MM.1S (cell line): ENCODE measurements around the gene STX10.
A peak's percentile ranks its signal among the peaks of the same experiment; 100 is the strongest.

Experiments used
- DNase-seq: peaks from one replicate; pipeline ENCODE4 v3.0.0-alpha.2; 2015
- H2AFZ ChIP-seq: fragments of 300-600 bp; sonication (generic); 2 replicates; pipeline ENCODE4 v1.6.0; 2016; ENCODE audit warnings: antibody characterized with exemption, low read length
- H3F3A ChIP-seq: fragments of 300-600 bp; sonication (generic); 2 replicates; pipeline ENCODE4 v1.6.1; 2016; ENCODE audit warnings: mild to moderate bottlenecking, antibody characterized with exemption, low read length, moderate library complexity, mixed read lengths; ENCODE audit not compliant: insufficient read depth
- H3K27ac ChIP-seq: fragments of 300-600 bp; sonication (generic); 2 replicates; pipeline ENCODE4 v1.5.1; 2016; ENCODE audit warnings: mild to moderate bottlenecking, low read length
- H3K27me3 ChIP-seq: fragments of 300-600 bp; sonication (generic); replicated peaks from 2 replicates; pipeline ENCODE4 v1.6.0; 2016; ENCODE audit warnings: low read length; ENCODE audit not compliant: insufficient read depth
- H3K36me3 ChIP-seq: fragments of 300-600 bp; sonication (generic); replicated peaks from 2 replicates; pipeline ENCODE4 v1.6.1; 2016; ENCODE audit warnings: mild to moderate bottlenecking, low read length, mixed read lengths; ENCODE audit not compliant: insufficient read depth
- H3K4me1 ChIP-seq: fragments of 300-600 bp; sonication (generic); 2 replicates; pipeline ENCODE4 v1.6.1; 2016; ENCODE audit warnings: low read length, mixed read lengths
- H3K4me2 ChIP-seq: fragments of 300-600 bp; sonication (generic); 2 replicates; pipeline ENCODE4 v1.6.0; 2016; ENCODE audit warnings: low read depth, low read length
- H3K4me3 ChIP-seq: fragments of 300-600 bp; sonication (generic); 2 replicates; pipeline ENCODE4 v1.5.1; 2016; ENCODE audit warnings: low read length, mixed read lengths
- H3K79me2 ChIP-seq: fragments of 300-600 bp; sonication (generic); 2 replicates; pipeline ENCODE4 v1.6.1; 2016; ENCODE audit warnings: mixed run types, low read length, mixed read lengths
- H3K9ac ChIP-seq: fragments of 300-600 bp; sonication (generic); 2 replicates; pipeline ENCODE4 v1.6.1; 2016; ENCODE audit warnings: low read length, mixed read lengths
- H3K9me2 ChIP-seq: fragments of 300-600 bp; sonication (generic); replicated peaks from 2 replicates; pipeline ENCODE4 v1.6.1; 2016; ENCODE audit warnings: mild to moderate bottlenecking, low read length, mixed read lengths; ENCODE audit not compliant: insufficient read depth
- H3K9me3 ChIP-seq: fragments of 300-600 bp; sonication (generic); replicated peaks from 2 replicates; pipeline ENCODE4 v1.6.1; 2016; ENCODE audit warnings: mild to moderate bottlenecking, low read length, mixed read lengths; ENCODE audit not compliant: insufficient read depth
- H4K20me1 ChIP-seq: fragments of 300-600 bp; sonication (generic); 2 replicates; pipeline ENCODE4 v1.6.1; 2016; ENCODE audit warnings: mild to moderate bottlenecking, low read length, moderate library complexity, mixed read lengths; ENCODE audit not compliant: insufficient read depth
- EZH2 ChIP-seq: fragments of 300-600 bp; sonication (generic); optimal IDR thresholded peaks from 2 replicates; pipeline ENCODE3; 2017; ENCODE audit warnings: low read depth, mild to moderate bottlenecking, antibody characterized with exemption, low read length, mixed read lengths
- EZH2phosphoT487 ChIP-seq: fragments of 300-600 bp; sonication (generic); IDR thresholded peaks from 2 replicates; pipeline ENCODE4 v1.6.1; 2018; ENCODE audit warnings: antibody characterized with exemption, low read length
- TF ChIP-seq, protein P1 (sequence below): fragments of 300-600 bp; sonication (generic); IDR thresholded peaks from 2 replicates; pipeline ENCODE4 v1.5.1; 2016; ENCODE audit warnings: antibody characterized with exemption, low read length, mixed read lengths

STX10 gene, protein sequence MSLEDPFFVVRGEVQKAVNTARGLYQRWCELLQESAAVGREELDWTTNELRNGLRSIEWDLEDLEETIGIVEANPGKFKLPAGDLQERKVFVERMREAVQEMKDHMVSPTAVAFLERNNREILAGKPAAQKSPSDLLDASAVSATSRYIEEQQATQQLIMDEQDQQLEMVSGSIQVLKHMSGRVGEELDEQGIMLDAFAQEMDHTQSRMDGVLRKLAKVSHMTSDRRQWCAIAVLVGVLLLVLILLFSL

DNA sequence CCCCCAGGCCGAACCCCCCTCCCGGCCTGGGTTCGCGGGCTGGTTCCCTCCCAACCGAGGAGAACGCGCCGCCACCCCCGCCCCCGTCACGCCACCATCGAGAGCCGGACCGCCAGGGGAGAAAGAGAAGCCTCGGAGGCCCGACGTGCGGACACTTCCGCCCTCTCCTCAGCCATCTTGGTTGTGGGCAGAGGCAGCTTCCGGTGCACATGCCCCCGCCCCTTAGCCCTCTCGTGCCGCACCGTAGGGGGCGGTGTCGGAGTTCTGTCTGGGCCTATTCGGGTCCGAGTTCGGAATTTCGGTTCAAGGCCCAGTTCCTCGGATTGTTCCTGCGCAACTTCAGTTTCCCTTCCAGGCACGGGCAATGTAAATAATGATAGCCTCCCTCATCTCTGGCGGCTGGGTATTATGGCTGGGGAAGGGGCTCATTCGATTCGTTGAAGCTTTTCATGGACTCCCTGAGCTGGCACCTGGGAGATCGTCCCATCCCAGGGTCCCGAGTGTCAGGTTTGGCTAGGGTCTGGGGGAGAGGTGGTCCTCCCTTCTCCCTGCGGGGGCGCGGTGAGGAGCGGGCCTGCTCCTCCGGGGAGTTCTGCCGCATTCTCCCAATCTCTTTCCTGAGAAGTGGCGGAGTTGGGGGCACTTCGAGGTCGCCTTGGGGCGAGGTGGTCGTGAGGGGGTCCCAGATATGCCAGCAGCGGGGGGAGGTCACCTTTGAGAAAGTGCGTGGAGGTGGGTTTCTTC, at the start of gene STX10, which contains the start of gene IER2:
Gene STX10, minus strand, starts transcription at position 189 of the 744 bp plus-strand sequence. CDS start 202 bp downstream, outside the sequence.
Gene IER2, plus strand, starts transcription at position 225 of the 744 bp plus-strand sequence. CDS start 2,776 bp downstream, outside the sequence.
- peak within 1 kb of the TSS; percentile 22; the same call in 1 of the 2 replicates for H3K27ac ChIP-seq
- TF ChIP-seq EZH2: no peak
- TF ChIP-seq, protein P1, sequence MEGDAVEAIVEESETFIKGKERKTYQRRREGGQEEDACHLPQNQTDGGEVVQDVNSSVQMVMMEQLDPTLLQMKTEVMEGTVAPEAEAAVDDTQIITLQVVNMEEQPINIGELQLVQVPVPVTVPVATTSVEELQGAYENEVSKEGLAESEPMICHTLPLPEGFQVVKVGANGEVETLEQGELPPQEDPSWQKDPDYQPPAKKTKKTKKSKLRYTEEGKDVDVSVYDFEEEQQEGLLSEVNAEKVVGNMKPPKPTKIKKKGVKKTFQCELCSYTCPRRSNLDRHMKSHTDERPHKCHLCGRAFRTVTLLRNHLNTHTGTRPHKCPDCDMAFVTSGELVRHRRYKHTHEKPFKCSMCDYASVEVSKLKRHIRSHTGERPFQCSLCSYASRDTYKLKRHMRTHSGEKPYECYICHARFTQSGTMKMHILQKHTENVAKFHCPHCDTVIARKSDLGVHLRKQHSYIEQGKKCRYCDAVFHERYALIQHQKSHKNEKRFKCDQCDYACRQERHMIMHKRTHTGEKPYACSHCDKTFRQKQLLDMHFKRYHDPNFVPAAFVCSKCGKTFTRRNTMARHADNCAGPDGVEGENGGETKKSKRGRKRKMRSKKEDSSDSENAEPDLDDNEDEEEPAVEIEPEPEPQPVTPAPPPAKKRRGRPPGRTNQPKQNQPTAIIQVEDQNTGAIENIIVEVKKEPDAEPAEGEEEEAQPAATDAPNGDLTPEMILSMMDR: peak; percentile 55
- peaks cover 30% of the 10 kb centered on the region for H3K4me1 ChIP-seq
- H4K20me1 ChIP-seq: no peaks in the 10 kb centered on the region
- H2AFZ ChIP-seq: peak within 1 kb of the TSS; percentile 95
- H3K9ac ChIP-seq: peak within 1 kb of the TSS; percentile 84
- H3K4me3 ChIP-seq: peak within 1 kb of the TSS; percentile 91
- no peaks in the 10 kb centered on the region for H3K36me3 ChIP-seq
- H3K27me3 ChIP-seq: peaks cover 25% of the 10 kb centered on the region
- peak; percentile 94 for DNase-seq
- peaks cover 3% of the 10 kb centered on the region; the same call in 1 of the 2 replicates for H3K79me2 ChIP-seq
- H3K9me3 ChIP-seq: no peaks in the 10 kb centered on the region
- H3F3A ChIP-seq: no peaks in the 10 kb centered on the region
- peak within 1 kb of the TSS; percentile 97 for H3K4me2 ChIP-seq
- no peaks in the 10 kb centered on the region for H3K9me2 ChIP-seq

DNA sequence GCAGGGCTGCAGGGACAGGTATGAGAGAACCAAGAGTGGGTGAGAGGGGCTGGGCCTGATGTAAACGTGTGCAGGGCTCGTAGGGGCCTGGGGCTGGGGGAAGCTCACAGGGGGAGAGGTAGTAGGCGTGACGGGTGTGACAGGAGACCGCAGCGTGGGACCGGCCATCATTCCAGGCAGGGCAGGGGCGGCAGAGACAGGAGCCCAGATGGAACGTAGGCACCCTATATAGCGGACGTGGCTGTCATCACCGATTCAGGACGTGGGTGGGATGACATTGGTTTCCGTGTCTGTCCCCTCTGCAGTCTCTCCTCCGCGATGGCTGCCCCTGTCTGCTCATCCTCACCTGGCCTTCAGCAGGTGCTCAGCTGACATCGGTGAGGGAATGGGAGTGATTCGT, 48.5 kb upstream of the STX10 start:
- Histone ChIP-seq H3K9ac (no peak overlapping the region), H3K9me2 (no peaks in the 10 kb centered on the region), H3K4me2 (no peak overlapping the region), H3K79me2 (no peaks in the 10 kb centered on the region), H3K27me3 (peaks cover 86% of the 10 kb centered on the region), H3K36me3 (no peaks in the 10 kb centered on the region), H3K27ac (no peak overlapping the region), H3K4me3 (no peak overlapping the region), H3K4me1 (no peaks in the 10 kb centered on the region), H4K20me1 (no peaks in the 10 kb centered on the region), H3F3A (no peaks in the 10 kb centered on the region), H3K9me3 (no peaks in the 10 kb centered on the region), H2AFZ (no peak overlapping the region)
- DNase-seq: no peak
- TF ChIP-seq EZH2 (no peak), EZH2phosphoT487 (no peak)
- TF ChIP-seq, protein P1: no peak

DNA sequence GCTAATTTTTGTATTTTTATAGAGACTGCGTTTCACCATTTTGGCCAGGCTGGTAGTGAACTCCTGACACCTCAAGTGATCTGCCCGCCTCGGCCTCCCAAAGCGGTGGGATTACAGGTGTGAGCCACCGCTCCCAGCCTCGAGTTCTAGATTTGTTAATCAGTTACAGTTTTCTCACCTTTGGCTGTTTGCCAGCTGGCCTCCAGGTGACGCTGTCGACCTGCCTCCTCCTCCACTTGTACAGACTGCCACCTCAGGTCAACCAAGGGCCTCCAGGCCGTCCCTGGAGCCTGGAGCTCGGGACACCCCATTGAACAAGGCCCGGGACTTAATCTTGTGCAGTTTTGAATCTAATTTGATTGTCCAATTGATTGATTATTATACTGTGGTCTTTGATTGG, 45.5 kb upstream of the STX10 start:
- DNase-seq: peak; percentile 60

More for the DNA sequence above, 45.5 kb upstream of the STX10 start:
- Histone ChIP-seq H3K4me3 (no peak overlapping the region), H3K4me2 (no peak overlapping the region), H3K9me3 (no peaks in the 10 kb centered on the region), H4K20me1 (no peaks in the 10 kb centered on the region), H3K9me2 (no peaks in the 10 kb centered on the region), H3K9ac (no peak overlapping the region), H3K79me2 (no peaks in the 10 kb centered on the region), H3K27ac (no peak overlapping the region), H3K36me3 (no peaks in the 10 kb centered on the region), H3K27me3 (peaks cover 81% of the 10 kb centered on the region), H3K4me1 (no peaks in the 10 kb centered on the region), H3F3A (no peaks in the 10 kb centered on the region), H2AFZ (no peak overlapping the region)
- TF ChIP-seq, protein P1: peak; percentile 84
- TF ChIP-seq EZH2: no peak
- TF ChIP-seq EZH2phosphoT487: no peak
